ENCODE measurements around the gene ADAMTS9. TPM values are rescaled to one million over a fixed set of nuclear protein-coding genes. Genes with fewer than 3 reads are reported as not detected.

ADAMTS9 gene
- total and polyA plus RNA-seq, 12 donors, result 9.7 to 102 (median 18.6) TPM

DNA sequence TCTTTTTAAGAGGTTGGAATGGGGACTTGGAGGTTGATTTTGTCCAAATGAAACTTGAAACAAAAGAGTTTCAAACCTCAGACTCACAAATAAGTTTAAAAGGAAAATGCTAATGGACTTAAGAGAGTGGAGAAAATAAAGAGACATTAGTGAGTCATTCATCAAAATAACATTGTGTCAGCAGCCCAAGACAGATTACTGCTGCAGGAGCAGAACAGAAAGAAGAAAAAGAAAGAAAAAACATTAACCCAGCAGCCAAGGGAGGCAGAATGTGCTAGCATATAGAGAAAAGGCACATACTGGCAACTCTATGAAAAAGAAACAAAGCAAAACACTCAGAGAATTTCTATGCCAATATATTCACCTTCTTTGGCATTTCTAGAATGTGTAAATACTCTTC, 42.6 kb downstream of the ADAMTS9 start:
- H3K4me1 ChIP-seq, result peaks cover 0 to 15% (median 0%) of the 10 kb centered on the region in 9 donors
- no peak overlapping the region for H3K4me3 ChIP-seq
- TF ChIP-seq, protein P1, sequence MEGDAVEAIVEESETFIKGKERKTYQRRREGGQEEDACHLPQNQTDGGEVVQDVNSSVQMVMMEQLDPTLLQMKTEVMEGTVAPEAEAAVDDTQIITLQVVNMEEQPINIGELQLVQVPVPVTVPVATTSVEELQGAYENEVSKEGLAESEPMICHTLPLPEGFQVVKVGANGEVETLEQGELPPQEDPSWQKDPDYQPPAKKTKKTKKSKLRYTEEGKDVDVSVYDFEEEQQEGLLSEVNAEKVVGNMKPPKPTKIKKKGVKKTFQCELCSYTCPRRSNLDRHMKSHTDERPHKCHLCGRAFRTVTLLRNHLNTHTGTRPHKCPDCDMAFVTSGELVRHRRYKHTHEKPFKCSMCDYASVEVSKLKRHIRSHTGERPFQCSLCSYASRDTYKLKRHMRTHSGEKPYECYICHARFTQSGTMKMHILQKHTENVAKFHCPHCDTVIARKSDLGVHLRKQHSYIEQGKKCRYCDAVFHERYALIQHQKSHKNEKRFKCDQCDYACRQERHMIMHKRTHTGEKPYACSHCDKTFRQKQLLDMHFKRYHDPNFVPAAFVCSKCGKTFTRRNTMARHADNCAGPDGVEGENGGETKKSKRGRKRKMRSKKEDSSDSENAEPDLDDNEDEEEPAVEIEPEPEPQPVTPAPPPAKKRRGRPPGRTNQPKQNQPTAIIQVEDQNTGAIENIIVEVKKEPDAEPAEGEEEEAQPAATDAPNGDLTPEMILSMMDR (IDR thresholded peaks at IDR 0.05), result no peak
- intact Hi-C loops (cut with DNase I), result loop anchor here in 1 of 10 donors (10.0 kb wide), 1 partner anchor 110 kb away; no protein-coding TSS in a partner anchor
- H3K27me3 ChIP-seq, result no peaks in the 10 kb centered on the region
- H3K27ac ChIP-seq, result no peak overlapping the region
- DNase-seq (no peak), ATAC-seq (no peak)
- H3K9me3 ChIP-seq, result no peaks in the 10 kb centered on the region
- H3K36me3 ChIP-seq, result peaks cover 0 to 94% (median 33%) of the 10 kb centered on the region in 9 donors

DNA sequence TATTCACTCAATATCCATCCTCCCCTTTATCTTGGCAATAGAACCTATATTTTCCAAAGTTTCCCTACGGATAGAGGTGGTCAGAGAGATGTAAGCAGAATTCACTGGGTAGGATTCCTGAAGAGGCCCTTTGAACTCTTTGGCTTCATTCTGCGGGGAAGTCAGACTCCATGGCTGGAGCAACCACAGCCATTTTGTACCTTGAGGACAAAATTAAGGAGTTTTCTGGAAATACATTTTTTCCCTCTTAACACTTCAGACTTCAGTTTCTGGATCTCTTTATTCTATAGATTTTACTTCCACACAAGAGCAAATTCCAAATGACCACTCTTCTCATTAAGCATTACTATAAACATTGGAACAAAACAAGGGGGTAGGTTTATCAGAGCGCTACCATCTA, 43.3 kb downstream of the ADAMTS9 start:
- 98% methylated on average over 3 of the region's 3 CpGs for WGBS, 2 donors
- ATAC-seq (no peak), DNase-seq (no peak)
- H3K4me1 ChIP-seq, result peaks cover 0 to 8% (median 0%) of the 10 kb centered on the region in 9 donors
- H3K36me3 ChIP-seq, result peaks cover 0 to 94% (median 27%) of the 10 kb centered on the region in 9 donors
- no peak overlapping the region for H3K4me3 ChIP-seq
- TF ChIP-seq, protein P1 (IDR thresholded peaks at IDR 0.05), result no peak
- intact Hi-C loops (cut with DNase I), result loop anchor here in 1 of 10 donors (10.0 kb wide), 1 partner anchor 110 kb away; no protein-coding TSS in a partner anchor
- no peak overlapping the region for H3K27ac ChIP-seq
- no peaks in the 10 kb centered on the region for H3K9me3 ChIP-seq
- no peaks in the 10 kb centered on the region for H3K27me3 ChIP-seq

DNA sequence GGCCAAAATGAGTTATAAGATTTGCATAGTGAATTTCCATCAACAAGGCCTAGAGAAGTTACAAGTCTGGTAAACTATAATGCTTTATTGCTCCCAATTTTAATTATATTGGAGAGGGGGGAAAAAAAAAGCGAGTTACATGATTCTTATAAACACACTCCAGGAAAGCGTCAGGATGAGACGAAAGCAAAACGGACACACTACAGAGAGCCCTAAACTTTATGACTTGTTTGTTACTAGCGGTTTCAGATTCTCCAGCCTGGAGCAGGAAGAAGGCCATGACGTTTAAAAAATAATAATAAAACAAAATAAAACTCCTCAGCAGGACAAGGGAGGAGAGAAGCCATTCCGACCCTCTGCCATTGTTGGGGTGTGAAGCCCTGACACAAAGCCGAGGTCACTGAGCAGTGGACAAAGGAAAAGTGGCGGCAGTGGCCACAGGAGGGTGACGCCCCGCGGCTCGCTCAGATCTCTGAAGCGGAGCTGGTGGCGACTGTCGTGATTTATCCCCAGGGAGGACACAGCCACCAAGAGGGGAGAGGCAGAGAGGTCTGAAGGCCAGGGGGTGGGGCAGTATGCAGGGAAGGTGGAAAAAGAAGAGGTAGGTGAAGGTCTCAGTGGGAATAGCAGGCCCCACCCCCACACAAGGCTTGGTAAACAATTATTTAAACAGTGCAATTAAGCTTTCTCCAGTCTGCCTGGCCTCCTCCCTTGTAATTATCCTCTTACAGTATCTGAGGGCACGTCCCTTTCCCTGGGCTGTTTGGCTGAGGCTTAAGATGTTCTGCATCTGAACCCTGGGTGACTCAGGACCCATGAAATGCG, 45.3 kb downstream of the ADAMTS9 start:
- intact Hi-C loops (cut with DNase I), result loop anchor here in 1 of 10 donors (10.0 kb wide), 1 partner anchor 108 kb away; no protein-coding TSS in a partner anchor
- DNase-seq (peak in 1 of 2 donors; percentile 13), ATAC-seq (peak in 1 of 8 donors; percentile 41)
- WGBS, 2 donors, result 86 to 90% methylated on average over 18 of the region's 18 CpGs
- TF ChIP-seq, protein P1 (IDR thresholded peaks at IDR 0.05), result no peak
- Histone ChIP-seq H3K9me3 (no peaks in the 10 kb centered on the region), H3K4me3 (no peak overlapping the region), H3K27me3 (no peaks in the 10 kb centered on the region), H3K4me1 (peaks cover 0 to 10% (median 0%) of the 10 kb centered on the region in 9 donors), H3K36me3 (peaks cover 0 to 94% (median 22%) of the 10 kb centered on the region in 9 donors), H3K27ac (no peak overlapping the region)

DNA sequence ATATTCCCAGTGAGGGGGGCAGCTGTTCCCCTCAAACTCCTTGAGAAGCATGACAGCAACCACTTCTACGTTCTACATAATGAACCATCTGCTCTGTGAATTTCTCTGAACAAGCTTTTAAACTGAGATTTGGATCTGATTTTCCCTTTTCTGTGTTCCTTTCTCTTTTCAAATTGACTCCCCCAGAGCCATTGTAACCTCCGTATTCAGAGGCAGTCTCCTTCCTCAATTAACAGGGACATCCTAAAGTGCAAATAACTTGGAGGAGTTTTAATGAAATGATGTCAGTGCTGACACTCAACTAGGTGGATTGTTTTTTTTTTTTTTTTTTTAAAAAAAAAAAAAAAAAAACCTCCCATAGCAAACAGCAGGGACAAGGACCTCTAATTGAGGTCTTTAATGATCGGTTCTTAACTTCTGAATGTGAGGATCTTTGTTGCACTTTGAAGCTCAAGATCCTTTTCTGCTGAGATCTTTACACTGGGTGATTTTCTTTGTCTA, 48.8 kb downstream of the ADAMTS9 start:
- Histone ChIP-seq H3K36me3 (peaks cover 0 to 92% (median 9%) of the 10 kb centered on the region in 9 donors), H3K4me3 (no peak overlapping the region), H3K27ac (peak overlapping the region in 5 of 10 donors; percentile 9 to 39 (median 18)), H3K9me3 (no peaks in the 10 kb centered on the region), H3K4me1 (peaks cover 0 to 17% (median 0%) of the 10 kb centered on the region in 9 donors), H3K27me3 (no peaks in the 10 kb centered on the region)
- TF ChIP-seq, protein P1 (IDR thresholded peaks at IDR 0.05), result no peak
- 69 to 79% methylated on average over 3 of the region's 3 CpGs for WGBS, 2 donors
- DNase-seq (no peak), ATAC-seq (peak in 3 of 8 donors; percentile 29 to 60 (median 36))
- intact Hi-C loops (cut with DNase I), result no loop called here
